Hematopoietic multipotent progenitor cell treated with erythropoietin and hydrocortisone succinate and interleukin-3 and kit ligand, for 6 days (in vitro differentiated cells): ENCODE results near the gene SOX8.
"Not testable (repeated sequence)": the region's sequence is repeated elsewhere in the genome, so short reads cannot be mapped to it uniquely, and the experiment has no call there.

Experiments used
- DNase-seq: peaks from one replicate; pipeline ENCODE4 v3.0.0-alpha.2; 2015

Gene SOX8

DNA sequence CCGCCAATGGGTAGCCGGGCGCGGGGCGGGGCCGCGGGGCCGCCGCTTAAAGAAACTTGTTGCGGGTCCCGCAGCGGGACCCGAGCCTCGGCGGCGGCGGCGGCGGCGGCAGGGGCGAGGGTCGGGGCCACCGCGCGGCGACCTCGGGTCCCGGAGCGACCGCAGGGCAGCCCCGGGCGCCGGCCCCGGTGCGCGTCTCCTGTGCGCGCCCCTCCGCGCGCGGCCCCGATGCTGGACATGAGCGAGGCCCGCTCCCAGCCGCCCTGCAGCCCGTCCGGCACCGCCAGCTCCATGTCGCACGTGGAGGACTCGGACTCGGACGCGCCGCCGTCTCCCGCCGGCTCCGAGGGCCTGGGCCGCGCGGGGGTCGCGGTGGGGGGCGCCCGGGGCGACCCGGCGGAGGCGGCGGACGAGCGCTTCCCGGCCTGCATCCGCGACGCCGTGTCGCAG is at the start of gene SOX8:
TSS of gene SOX8 (plus strand) at position 76 of the 450 bp plus-strand sequence. CDS start at position 229, 153 bp downstream.
- no peak for DNase-seq

DNA sequence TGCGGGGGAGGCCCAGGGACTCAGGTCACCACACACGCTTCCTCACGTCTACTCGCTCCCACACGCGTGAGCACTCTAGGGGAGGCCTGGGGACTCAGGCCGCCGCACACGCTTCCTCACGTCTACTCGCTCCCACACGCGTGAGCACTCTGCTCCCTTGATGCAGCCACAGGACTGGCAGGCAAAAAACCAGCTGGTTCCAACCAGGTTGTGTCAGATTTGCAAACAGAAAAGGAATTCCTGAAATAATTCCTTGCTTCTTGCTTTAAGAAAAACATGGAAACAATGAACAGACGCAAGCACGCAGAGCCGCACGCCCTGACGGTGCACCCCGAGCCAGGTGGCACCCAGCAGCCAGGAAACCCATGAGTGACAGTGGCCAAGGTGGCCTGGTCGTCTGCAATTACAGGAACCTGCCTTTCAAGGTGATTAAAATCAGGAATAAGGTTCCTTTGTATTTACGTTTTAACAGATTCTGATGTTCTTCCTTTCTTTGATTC is 48.7 kb upstream of the SOX8 start:
- DNase-seq: no peak

- no peak for DNase-seq
Observed at GRCh38 chr16:933581-933980, 48.0 kb upstream of the SOX8 start.

- DNase-seq: no peak
Observed at GRCh38 chr16:934178-934577, 47.4 kb upstream of the SOX8 start.

GRCh38 chr16:935684-936083 is 45.9 kb upstream of the SOX8 start:
- no peak for DNase-seq

DNA sequence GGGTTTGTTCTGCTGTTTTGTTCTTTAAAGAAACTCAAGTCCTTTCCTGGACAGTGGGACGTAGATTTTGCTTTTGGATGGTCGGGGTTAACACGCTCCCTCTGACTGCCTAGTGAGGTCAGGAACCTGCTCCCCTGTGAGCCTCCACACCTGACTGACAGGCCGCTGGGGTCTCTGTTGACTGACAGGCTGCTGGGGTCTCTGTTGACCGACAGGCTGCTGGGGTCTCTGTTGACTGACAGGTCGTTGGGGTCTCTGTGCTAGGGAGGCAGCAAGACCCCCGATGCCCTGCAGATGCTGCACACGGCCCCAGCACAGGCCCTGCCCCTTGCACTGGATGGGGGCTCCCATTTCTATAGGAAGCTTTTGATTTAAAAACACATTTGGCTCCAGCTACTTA is 44.3 kb upstream of the SOX8 start:
- DNase-seq: no peak

DNA sequence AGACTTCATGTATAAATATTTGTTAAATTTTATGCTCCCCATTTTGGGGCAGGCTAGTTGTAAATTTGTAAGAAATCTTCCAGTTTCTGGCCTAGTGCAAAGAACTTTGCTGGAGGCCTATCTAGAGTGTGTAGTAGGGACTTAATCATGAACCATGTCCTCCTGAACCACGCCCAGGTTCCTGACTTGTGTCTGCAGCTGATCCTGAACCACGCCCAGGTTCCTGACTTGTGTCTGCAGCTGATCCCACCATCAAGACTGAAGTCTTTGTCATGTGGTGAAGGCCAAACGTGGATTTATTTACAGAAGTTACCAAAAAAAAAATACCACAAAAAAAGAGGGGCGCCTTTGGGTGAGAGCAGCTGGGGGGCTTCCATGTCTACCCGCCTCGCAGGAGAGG is 43.8 kb upstream of the SOX8 start:
- DNase-seq: peak; percentile 53

GRCh38 chr16:938136-938535 is 43.4 kb upstream of the SOX8 start:
- no peak for DNase-seq

DNA sequence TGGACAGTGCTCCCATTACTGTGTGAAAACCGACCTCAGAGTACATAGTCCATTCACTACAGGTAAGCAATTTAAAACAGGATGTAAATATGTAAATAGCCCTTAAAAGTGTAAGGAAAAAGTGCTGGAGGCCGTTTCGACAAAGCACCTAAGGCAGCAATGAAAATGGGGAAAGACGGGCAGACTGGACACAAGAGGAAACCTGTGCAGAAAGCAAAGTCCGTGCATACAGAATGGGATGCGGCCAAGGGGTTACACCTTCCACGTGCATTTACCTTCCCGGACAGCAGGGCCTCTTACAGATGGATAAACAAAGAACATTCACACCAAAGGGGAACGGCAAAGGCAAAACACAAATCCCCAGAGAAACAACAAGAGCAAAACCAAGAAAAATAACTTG is 42.8 kb upstream of the SOX8 start:
- DNase-seq: no peak

DNA sequence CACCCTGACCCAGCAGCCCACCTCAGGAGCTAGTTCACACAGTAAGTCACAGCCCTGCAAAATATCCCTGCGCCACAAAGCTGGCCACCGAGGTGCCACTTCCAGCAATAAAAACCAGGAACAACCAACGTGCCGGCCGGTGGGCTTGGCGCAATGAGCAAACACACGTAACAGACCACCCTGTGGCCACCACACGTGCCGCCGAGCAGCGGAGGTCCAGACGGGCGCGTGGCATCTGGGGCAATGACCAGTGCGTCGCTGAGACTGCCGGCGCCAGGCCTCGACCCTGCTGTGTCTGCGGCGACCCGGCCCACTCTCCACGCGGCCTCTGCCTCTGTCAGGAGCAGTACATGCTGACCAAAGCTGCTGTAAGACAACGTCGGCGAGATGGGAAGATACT is 42.3 kb upstream of the SOX8 start:
- DNase-seq: no peak

GRCh38 chr16:939941-940340 is 41.6 kb upstream of the SOX8 start:
- no peak for DNase-seq

GRCh38 chr16:942436-943060 is 39.0 kb upstream of the SOX8 start:
- no peak for DNase-seq

- DNase-seq: no peak
Observed at GRCh38 chr16:943971-944370, 37.6 kb upstream of the SOX8 start.

DNA sequence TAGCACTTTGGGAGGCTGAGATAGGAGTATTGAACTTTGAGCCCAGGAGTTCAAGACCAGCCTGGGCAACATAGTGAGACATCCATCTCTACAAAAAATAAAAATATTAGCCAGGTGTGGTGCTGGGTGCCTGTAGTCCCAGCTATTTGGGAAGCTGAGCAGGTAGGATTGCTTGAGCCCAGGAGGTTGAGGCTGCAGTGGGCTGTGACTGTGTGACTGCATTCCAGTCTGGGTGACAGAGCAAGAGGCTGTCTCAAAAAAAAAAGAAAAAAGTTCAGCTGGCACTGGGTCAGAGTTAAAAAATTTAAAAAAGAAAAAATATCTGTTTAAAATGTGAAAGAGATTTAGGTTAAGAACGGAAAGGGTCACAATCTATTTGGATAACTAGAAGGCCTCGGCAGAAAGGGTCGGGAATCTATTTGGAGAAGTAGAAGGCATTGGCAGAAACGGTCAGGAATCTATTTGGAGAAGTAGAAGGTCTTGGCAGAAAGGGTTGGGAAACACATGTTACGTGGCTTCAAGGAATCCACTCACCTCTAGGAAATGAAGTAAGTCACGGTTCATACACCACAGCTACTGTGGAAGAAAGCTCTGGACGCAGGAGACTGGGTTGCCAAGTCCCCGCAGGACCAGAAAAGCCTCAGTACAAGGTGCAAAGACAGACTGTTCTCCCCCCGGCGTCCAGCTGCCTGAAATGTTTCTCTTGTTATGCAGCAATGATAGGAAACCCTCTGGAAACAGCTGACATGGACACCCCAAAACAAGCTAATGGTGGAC is 36.1 kb upstream of the SOX8 start:
- DNase-seq: no peak

- DNase-seq: no peak
Observed at GRCh38 chr16:946048-946395, 35.5 kb upstream of the SOX8 start.

DNA sequence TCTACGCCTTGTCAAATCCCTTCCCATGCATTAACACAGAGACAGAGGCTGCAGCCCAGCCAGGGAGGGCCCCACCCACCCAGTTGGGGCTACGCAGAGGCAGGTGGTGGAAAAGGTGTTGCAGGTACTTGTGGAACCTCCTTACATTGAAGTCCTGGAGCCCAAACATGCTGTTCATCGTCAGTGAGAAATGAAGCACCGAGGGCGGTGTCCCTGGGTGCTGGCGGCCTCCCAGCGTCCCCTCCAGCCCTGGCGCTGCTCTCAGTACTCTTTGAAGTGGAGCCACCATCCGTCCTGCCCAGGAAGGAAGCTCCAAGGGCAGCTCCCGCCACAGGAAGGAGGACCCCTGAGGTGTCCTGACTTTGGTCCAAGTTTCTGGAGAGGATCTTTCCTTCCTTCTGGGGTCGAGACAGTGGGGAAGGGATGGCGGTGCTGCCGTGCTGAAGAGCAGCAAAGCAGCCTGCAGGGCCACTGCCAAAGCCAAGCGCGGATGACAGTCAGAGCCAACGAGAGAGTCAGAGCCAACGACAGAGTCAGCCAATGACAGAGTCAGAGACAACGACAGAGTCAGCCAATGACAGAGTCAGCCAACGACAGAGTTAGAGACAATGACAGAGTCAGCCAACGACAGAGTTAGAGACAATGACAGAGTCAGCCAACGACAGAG is 34.2 kb upstream of the SOX8 start:
- no peak for DNase-seq

GRCh38 chr16:947922-948303 is 33.7 kb upstream of the SOX8 start:
- not testable (repeated sequence) for DNase-seq

DNA sequence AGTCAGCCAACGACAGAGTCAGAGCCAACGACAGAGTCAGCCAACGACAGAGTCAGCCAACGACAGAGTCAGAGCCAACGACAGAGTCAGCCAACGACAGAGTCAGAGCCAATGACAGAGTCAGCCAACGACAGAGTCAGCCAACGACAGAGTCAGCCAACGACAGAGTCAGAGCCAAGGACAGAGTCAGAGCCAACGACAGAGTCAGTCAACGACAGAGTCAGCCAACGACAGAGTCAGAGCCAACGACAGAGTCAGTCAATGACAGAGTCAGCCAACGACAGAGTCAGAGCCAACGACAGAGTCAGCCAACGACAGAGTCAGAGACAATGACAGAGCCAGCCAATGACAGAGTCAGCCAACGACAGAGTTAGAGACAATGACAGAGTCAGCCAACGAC is 32.8 kb upstream of the SOX8 start:
- not testable (repeated sequence) for DNase-seq

- DNase-seq: not testable (repeated sequence)
Observed at GRCh38 chr16:950733-951573, 30.6 kb upstream of the SOX8 start.

DNA sequence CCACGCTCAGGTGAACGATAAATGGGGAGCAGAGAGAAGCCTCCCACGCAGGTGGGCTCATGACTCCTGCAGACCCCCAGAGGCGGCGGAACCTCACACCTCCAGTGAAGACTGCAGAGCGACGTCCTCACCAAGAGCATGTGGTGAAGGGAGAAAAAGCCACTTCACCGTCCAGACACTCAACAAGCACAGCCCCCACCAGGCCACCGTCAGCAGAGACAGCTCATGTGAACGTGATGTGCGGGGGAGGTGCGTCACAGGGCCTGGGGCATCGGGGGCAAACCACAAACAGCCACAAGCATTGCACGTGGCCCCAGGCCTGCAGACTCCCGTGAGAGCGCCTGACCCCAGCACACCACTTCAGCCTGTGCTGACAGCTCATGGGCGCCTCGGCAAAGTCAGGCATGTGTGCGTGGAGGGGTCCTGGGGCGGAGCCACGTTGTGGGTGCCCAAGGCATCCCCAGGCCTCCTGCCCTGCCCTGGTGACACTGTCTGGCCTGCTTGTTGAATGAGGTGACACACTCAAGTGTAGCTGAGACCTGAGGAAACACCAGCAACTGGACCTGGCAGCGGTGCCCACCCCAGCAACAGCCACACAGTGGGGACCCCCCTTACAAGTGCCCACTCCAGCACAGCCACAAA is 29.8 kb upstream of the SOX8 start:
- no peak for DNase-seq

DNA sequence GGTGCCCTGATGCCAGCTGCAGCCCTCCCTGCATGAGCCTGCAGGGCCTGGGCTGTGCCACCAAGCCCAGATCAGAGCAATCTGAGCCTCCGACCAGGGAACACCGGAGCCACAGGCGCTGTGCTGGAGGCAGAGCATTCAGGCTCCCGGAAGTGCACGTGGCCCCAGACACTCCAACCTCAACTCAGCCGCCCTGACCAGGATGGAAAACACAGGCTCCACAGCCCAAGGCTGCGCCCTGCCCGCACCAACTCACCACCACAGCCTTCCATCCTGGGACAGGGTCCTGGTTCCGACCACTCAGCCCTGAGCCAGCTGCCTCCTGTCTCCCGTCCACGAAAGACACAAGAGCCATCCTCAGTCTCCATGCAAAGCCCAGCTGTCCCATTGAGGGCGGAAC is 29.2 kb upstream of the SOX8 start:
- DNase-seq: no peak

DNA sequence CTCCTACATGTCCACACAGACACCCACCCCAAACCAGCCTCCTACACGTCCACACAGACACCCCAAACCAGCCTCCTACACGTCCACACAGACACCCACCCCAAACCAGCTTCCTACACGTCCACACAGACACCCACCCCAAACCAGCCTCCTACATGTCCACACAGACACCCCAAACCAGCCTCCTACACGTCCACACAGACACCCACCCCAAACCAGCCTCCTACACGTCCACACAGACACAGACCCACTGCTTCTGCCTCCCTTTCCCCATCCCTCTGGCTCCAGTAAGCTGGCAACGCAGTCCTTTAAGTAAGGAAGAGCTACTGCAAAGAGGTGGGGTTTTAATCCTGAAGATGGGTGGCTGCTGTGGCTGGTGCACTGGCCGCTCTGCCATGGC is 27.8 kb upstream of the SOX8 start:
- DNase-seq: not testable (repeated sequence)

- DNase-seq: not testable (repeated sequence)
Observed at GRCh38 chr16:955766-956165, 25.8 kb upstream of the SOX8 start.
